Fibroblast of skin of back (primary cell): Measurements from ENCODE around the gene PHF21A. TPM values are rescaled to one million over a fixed set of nuclear protein-coding genes. Genes with fewer than 3 reads are reported as not detected.

Experiments used
- DNase-seq: peaks from one replicate; pipeline ENCODE4 v3.0.0-alpha.2; 2013
- polyA plus RNA-seq, 2 experiments: library from polyadenylated mRNA; unstranded; fragments of 120-200 nt; gene quantifications; one replicate each; pipeline ENCODE4 v1.2.1, GENCODE V29; 2013; ENCODE audit not compliant: insufficient read length in 2 of 2

Gene PHF21A
- polyA plus RNA-seq (2013, experiment 1 of 2; ENCODE audit: insufficient read length): 28.6 TPM
- polyA plus RNA-seq (2013, experiment 2 of 2; ENCODE audit: insufficient read length): 31.0 TPM

DNA sequence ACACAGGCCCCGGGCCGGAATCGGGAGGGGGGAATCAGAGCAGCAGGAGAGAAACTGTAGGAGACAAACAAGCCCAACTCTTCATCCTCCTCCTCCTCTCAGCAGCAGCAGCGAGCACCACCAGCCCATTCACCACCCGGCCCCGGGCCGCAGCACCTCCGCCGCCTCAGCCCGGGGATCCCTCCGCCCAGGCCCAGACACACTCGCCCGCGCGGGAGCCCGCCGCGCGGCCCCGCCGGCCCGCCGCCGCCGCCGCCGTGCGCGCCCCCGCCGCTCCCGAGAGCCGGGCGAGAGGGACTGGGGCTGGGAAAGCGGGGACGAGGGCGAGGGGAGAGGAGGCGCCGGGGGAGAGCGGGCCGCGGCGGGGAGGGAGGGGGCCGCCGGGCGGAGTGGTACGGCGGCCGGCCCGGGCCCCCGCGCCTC, at the start of gene PHF21A:
PHF21A (minus strand) TSS at position 154 of the 423 bp plus-strand sequence. CDS start 37,235 bp downstream, outside the sequence.
- DNase-seq: peak; percentile 95

DNA sequence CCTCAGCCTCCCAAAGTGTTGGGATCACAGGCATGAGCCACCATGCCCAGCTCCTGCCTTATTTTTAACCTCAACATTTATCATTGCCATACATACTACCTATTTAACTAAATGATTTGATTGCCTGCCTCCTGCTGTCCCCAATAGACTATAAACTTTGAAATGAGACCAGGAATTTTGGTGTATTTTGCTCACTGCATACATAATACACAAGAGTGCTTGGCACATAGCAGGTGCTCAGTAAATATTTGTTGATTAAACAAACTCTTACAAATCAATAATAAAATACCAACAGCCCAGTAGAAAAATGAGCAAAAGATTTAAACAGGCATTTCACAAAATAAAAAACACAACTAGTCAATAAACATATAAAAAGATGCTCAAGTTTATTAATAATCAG, 49.5 kb upstream of the PHF21A start:
- no peak for DNase-seq

DNA sequence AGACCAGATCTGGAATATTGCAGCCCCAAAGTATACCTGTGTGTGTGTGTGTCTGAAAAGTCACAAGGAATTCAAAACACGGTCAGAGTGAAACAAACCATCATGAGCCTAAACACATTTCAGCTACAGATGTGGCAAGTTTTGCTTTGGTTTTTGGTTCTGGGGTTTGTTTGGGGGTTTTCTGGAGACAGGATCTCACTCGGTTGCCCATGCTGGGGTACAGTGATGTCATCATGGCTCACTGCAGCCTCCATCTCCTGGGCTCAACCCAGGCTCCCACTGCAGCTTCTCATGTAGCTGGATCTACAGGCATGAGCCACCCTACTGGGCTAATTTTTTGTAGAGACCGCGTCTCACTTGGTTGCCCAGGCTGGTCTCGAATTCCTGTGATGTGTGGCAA, 41.4 kb upstream of the PHF21A start:
- DNase-seq: no peak

DNA sequence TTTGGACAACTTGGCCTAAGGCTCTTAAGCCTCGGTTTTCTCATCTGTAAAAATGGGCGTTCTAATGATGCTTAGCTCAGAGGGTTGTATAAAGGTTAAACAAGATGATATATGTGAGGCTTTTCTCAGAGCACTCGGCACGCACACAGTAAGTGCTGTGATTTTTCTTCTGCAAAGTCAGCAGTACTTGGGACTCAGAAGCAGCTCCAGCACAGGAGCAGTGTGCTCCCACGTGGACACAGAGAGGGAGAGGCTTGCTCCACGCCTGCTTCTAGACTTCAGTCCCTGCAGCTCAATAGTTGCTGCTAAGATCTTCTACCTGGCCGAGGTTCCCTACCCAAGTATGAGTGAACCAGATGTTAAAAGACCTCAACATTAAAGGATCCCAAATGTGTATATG, 39.9 kb upstream of the PHF21A start:
- DNase-seq: no peak

DNA sequence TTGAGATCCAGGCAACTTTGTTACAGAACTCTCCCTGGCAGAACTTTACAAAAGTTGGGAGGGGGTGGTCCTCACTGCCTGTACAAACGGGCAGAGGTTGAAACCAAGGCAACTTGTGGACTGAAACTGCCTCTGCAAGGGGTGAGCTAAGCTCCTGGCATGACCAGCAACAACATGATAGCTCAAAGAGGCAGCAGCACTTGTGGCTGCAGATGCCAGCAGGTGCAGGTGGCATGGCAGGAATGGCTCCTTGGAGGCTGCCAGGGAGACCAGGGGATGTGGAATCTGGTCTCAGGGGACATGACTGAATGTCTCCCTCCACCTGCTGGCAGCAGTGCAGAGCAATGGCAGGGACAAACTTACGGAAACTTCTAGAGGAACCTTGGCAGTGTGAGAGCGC, 38.8 kb upstream of the PHF21A start:
- no peak for DNase-seq

DNA sequence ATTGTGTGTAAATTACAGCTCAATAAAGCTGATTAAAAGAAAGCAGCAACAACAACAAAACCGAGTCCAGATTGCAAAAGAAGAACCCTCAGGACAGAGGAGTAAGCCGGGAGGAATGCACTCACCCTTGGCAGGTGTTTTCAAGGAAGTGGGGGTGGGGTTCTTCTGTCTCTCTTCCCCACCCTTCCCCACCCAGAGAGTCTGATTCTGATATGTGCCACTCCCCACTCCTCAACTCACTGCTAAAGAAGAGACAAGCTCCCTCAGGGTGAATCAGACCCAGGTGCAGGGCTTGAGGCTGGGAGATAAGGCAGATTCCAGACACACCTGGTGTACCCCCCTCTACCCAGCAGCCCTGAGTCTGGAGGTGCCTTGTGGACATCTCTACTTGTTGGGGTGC, 38.4 kb upstream of the PHF21A start:
- no peak for DNase-seq

DNA sequence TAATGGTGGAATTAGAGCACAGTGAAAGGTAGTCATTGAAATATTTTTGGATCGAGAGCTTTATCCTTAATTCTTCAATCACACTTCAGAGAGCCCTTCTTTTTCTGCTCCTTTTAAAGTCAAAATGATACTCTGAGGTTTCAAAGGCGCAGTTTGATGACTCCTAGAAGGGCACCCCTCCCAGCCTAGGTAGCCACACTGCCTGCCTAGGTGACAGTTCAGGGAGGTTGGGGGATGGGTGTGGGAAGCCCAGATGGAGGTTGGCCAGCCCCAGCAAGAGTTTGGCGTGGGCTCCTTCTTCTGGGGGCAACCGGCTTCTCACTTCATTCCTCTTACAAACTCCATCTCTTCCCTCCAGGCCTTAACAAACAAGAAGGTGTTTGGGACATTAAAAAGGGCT, 28.6 kb upstream of the PHF21A start:
- no peak for DNase-seq

DNA sequence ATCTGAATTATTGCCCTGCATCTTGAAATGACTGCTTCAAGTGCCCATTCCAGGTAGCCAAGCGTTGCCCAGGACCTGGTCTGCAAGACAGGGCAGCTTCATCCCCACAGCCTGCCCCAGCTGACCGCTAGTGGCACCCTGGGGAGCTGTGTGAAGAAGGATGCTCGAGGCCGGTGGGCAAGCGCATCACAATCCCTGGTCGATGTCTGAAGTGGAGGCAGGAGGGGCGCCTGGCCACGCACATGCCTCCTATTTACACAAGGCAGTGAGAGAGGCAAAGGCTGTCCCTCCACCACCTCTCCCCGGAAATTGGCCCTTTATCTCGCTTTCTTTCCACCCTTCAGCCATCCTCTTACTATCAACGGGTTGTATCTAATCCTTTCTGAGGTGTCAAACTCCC, 28.1 kb upstream of the PHF21A start:
- DNase-seq: no peak

DNA sequence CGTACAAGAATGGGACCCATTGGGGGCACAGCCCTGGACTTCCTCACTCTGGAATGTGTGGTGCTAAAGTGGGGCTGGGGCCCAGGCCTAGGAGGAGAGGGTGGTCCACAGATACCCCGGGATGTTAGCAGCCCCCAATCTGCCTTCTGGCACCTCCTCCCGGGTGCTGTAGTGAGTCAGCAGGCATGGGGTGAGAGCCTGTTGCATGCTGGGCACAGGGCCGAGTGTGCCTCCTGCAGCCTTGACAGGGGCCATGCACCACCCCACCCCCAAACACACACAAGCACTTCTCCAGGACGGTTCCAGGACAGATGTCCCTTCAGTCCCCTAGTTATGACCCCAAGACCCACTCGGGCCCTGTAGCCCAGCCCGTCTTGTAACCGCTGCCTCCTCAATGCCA, 23.5 kb upstream of the PHF21A start:
- no peak for DNase-seq

DNA sequence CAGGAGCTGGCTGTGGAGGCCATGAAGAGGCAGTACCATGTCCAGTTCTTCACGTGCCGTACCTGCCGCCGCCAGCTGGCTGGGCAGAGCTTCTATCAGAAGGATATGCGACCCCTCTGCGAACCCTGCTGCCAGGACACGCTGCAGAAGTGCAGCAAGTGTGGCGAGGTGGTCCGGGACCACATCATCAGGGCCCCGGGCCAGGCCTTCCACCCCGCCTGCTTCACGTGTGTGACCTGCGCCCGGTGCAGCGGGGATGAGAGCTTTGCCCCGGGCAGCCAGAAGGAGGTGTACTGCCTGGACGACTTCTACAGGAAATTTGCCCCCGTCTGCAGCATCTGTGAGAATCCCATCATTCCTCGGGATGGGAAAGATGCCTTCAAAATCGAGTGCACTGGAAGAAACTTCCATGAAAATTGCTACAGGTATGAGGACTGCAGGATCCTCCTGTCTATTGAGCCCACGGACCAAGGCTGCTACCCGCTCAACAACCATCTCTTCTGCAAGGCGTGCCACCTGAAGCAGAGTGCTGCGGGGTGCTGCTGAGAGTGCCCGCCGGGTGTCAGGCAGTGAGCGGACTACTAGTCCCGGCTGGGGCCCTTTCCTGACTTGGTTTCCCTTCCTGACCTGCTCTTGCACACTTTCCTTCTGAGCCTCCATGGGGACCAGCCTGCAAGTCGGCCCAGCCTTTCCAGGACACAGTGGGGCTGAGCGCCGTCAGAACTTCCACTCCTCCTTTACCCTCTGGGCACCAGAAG, 22.0 kb upstream of the PHF21A start:
- DNase-seq: no peak

DNA sequence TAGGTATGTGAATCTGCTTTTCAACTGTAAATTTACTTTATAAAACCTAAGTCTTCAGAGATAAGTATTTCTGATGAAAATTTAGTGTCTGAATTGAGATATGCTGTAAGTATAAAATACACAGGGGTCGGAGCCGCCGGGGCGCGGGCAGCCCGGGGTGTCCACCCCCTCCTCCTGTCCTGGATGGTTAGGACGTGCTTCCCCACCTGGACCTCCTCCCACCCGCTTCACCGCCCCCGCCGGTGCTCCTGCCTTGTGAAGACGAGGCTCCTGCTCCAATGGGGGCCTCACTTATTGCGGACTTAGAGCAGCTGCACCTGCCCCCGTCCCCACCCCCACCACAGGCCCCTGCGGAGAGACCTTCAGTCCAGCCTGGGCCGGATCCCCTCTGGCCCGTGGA, 21.3 kb upstream of the PHF21A start:
- DNase-seq: no peak

DNA sequence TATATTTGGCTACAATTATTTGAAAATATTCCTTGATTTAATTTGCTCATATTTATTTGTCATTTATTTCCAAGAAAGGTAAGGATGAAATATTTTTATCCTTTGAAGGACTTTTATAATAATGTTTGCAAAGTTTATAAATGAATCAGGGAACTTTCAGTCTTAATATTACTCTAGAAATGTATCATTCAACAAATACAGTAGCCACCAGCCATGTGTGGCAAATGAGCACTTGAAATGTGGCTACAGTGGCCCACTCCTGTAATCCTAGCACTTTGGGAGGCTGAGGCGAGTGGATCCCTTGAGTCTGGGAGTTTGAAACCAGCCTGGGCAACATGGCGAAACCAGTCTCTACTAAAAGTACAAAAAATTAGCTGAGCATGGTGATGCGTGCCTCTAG, 20.3 kb upstream of the PHF21A start:
- DNase-seq: no peak

DNA sequence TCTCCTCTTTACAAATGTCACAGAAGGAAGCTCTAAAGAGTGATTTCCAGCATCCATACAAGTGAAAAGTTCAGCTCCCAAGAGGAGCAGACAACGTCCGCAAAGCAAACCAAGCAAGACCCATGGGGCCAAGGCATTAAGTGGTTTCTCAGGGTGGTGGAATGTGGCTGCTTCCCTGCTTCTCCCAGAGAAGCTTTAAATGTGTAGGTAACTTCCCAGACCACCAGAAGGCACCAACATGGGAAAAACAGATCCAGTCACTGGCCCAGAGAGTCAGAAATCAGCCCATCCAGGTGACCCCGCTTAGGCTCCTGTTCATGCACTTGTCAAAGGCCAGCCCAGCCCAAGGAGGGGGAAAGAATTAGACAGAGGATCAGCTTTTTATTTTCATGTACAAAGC, 13.3 kb upstream of the PHF21A start:
- peak; percentile 24 for DNase-seq

DNA sequence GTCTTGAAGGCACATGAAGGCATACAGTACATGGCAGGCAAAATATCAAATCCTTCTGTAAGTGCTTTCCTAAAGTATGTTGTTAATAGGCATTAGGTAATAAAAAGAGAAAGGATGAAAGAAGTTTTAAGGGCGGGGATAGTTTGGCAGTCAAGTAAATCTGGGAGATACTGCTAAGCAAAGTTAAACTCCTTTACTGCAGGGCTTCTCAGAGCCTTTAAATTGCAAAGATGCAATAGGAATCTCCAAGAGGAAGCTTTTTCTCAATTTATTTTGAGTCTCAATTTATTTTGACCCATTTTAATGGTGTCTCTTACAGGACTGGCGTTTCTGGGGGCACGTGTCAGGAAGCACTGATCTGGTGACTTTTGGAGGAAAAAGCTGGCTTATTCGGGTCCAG, 12.8 kb upstream of the PHF21A start:
- DNase-seq: no peak

DNA sequence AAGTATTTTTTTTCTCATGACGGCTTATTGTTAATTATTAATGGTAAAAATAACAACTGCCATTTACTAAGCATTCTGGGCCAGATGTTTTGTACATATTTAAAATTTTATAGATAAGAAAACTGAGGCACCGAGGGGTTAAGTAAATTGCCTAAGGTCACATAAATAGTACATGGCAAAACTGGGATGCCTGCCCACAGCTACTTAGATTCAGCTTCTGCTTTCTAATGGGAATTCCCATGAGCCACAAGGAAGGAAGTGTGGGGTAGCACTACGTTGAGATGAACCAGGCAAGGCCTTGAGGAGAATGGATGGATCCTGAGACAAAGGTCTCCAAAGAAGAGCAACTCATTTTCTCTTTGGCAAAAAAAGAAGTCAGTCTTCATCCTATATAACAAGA, 11.9 kb upstream of the PHF21A start:
- no peak for DNase-seq

DNA sequence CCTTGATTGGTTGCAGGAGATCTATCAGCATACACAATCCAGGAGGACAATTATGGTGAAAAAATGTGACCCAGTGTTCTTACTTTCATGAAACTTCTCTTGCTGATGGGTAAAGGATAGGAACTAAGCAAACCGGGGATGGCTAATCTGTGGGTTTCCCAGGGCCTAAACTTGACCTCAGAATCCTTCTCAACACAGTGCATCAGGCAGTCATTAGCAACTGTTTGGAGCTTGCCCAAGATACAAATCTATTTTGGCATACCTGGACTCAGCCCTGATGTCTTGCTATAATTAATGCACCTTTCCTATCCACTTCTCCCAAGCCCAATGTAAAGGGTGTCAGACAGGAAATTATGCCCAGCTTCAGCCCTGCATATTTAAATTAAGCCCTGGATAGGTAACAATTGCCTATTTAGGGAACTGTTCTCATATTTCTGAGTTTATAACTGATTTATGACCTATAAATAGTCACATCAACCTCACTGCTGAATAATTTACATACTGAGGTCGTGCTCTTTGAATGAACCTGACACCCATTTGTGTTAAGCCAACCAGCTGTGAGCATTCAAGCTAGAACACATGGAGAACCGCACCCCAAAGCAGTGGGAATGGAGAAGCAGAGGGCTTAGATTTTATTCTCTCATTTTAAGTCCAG, 9.2 kb upstream of the PHF21A start:
- DNase-seq: no peak

DNA sequence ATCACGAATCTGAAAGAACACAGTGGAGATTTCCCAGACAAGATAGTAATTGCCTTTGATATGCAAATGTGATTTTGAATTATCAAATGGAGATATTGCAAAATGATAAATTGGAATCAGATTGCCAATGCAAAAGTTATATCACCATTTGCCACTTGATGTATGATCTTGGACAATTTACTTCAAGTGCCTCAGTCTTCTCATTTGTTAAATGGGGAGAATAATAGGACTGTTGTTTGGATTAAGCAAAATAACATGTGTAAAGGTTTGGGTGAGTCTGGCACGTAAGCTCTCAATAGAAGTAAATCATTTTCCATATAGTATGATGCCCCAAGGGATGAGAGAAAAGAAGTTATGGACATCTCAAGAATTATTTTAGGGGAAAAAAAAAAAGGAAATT, 7.9 kb upstream of the PHF21A start:
- DNase-seq: no peak

DNA sequence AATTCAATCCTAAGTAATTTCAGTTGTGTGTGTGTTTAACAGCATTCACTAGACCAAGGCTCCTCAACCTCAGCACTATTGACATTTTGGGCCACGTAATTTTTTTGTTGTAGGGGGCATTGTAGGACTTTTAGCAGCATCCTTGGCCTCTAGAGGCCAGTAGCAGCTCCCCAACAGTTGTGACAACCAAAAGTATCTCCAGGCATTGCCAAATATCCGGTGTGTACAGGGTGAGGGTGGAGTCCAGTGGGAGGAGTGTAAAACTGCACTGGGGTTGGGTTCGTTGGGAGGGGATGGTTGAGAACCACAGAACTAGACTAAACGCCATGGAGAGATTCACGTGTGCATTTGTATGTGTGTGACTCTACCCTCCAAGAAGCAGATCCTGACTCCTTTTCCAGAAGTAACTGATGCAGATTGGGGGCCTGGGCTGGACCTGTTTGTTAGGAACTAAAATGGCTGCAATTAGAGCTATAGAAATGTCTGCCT, 5.9 kb upstream of the PHF21A start:
- DNase-seq: peak; percentile 68

DNA sequence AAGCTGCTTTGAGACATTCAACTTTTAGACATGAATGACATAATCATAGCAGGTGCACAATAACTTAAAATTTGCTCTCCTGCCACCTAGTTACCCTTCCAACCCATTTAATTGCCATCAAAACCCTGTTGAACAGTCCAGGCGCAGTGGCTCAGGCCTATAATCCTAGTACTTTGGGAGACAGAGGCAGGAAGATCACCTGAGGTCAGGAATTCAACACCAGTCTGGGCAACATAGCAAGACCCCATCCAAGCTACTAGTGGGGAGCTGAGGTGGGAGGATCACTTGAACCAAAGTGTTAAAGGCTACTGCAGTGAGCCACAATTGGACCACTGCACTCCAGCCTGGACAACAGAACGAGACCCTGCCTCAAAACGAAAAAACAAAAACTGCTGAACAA, 4.0 kb upstream of the PHF21A start:
- DNase-seq: no peak

DNA sequence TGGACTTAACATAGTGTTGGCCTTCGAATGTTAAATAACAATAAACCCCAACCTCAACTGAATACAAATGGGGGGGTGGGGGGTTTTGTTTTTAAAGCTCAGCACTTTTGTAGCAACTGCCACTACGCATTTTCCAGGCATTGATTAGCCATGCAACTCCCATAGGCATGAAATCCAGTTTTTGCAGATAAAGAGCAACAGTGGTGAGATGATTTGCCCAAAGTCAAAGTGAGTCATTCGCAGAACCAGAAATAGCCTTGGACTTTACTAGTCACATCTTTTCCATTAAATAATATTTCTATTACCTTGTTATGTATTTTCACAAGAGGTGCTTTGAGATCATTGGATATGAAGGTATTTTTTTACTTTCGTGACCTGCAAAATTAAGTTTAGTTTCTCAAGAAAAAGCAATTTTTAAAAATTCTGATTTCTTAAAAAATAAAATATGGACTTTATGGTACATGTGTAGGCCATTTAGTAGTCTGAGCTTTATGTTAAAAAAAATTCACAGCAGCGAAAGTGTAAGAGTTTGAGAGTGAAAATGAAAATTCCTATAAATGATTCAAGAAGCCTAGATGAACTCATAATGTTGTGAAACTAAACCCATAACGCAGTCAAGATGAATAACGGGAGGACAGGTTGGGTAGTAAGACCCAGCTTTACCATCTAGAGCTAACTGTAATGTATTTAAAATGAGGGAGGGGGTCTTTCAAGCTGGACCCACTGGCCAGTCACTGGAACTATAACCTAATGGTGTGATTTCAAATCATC, 1.9 kb upstream of the PHF21A start:
- DNase-seq: peak; percentile 48

DNA sequence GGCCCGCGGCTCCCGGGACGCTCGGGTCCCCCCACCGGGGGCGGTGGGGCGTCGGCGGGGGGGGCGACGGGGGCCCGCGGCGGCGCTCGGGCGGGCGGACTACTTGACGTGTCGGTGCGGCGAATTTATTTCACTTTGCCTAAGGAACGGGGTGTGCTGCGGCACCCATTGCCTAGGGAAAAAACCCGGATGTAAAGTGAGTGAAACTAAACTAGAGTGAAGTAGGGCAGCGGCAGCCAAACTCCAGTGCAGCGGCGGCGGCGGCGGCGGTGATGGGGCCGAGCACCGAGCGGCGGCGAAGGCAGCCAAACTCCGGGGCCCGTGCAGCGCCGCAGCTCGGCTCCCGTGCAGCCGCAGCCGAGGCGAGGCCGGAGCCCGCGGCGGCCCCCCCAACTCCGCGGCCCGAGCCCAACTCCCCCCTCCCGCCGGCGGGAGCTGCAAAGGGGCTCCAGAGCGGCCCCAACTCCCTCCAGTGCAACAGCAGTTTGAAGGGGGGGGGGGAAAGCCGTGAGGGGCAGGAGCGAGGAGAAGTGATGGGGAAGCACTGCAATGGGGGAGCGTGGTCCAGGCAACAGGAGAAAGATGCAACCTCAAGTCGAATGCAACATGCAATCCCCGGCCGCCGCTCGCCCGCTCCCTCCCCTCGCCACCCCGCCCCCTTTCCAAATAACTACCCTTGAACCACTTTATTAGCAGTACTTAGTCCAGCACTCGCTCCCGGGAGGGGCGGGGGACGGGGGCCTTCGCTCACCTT, 647 bp upstream of the PHF21A start:
- DNase-seq: peak; percentile 94
